H9 (cell line): ENCODE data around the gene TBX19. TPM values are rescaled to one million over a fixed set of nuclear protein-coding genes. Genes with fewer than 3 reads are reported as not detected.

Experiments
- DNase-seq: peaks from one replicate; pipeline ENCODE4 v3.0.0-alpha.2; 2017
- H2AFZ ChIP-seq: one replicate; pipeline ENCODE4 v1.6.1; 2013; ENCODE audit warnings: mild to moderate bottlenecking, low read length, control low read depth, moderate library complexity
- H2AK5ac ChIP-seq: 2 replicates; pipeline ENCODE4 v1.6.1; 2013; ENCODE audit warnings: low read length, control low read depth, mixed read lengths; ENCODE audit not compliant: insufficient read length
- H2BK120ac ChIP-seq: one replicate; pipeline ENCODE4 v1.6.1; 2013; ENCODE audit warnings: low read depth, mild to moderate bottlenecking, low read length, control low read depth, inconsistent platforms; ENCODE audit not compliant: poor library complexity, severe bottlenecking
- H2BK12ac ChIP-seq: 2 replicates; pipeline ENCODE4 v1.6.1; 2013; ENCODE audit warnings: low read length, control low read depth, mixed read lengths, low read depth; ENCODE audit not compliant: insufficient read length
- H2BK15ac ChIP-seq: 2 replicates; pipeline ENCODE4 v1.6.1; 2013; ENCODE audit warnings: low read depth, low read length, control low read depth
- H2BK20ac ChIP-seq: one replicate; pipeline ENCODE4 v1.6.1; 2013; ENCODE audit warnings: low read depth, mild to moderate bottlenecking, low read length, control low read depth, inconsistent platforms; ENCODE audit not compliant: poor library complexity, severe bottlenecking
- H2BK5ac ChIP-seq: 2 replicates; pipeline ENCODE4 v1.6.1; 2013; ENCODE audit warnings: low read length, control low read depth, mixed read lengths; ENCODE audit not compliant: insufficient read length
- H3K14ac ChIP-seq: 2 replicates; pipeline ENCODE4 v1.6.1; 2013; ENCODE audit warnings: low read length, control low read depth; ENCODE audit not compliant: insufficient read depth
- H3K18ac ChIP-seq: 2 replicates; pipeline ENCODE4 v1.6.1; 2013; ENCODE audit warnings: low read depth, mild to moderate bottlenecking, mixed read lengths, low read length, control low read depth; ENCODE audit not compliant: insufficient read length
- H3K23ac ChIP-seq: 2 replicates; pipeline ENCODE4 v1.6.1; 2013; ENCODE audit warnings: low read length, control low read depth, mixed read lengths, low read depth; ENCODE audit not compliant: insufficient read length
- H3K23me2 ChIP-seq: 2 replicates; pipeline ENCODE4 v1.6.1; 2013; ENCODE audit warnings: low read depth, mild to moderate bottlenecking, mixed read lengths, low read length, control low read depth; ENCODE audit not compliant: insufficient read length, poor library complexity, severe bottlenecking
- H3K27ac ChIP-seq: 2 replicates; pipeline ENCODE4 v1.5.1; 2013; ENCODE audit warnings: low read length, control low read depth, mixed read lengths, low read depth; ENCODE audit not compliant: insufficient read length
- H3K27me3 ChIP-seq: 2 replicates; pipeline ENCODE4 v1.6.1; 2013; ENCODE audit warnings: low read length, control low read depth, inconsistent platforms; ENCODE audit not compliant: insufficient read depth
- H3K4ac ChIP-seq: 2 replicates; pipeline ENCODE4 v1.6.1; 2013; ENCODE audit warnings: low read depth, mild to moderate bottlenecking, control low read depth, inconsistent platforms, low read length, moderate library complexity
- H3K4me1 ChIP-seq: 2 replicates; pipeline ENCODE4 v1.6.1; 2013; ENCODE audit warnings: low read length, control low read depth, inconsistent platforms; ENCODE audit not compliant: insufficient read depth
- H3K4me2 ChIP-seq: 2 replicates; pipeline ENCODE4 v1.6.1; 2013; ENCODE audit warnings: low read length, control low read depth, mixed read lengths; ENCODE audit not compliant: insufficient read length, insufficient read depth
- H3K56ac ChIP-seq: 2 replicates; pipeline ENCODE4 v1.6.1; 2013; ENCODE audit warnings: low read depth, mild to moderate bottlenecking, mixed read lengths, low read length, control low read depth; ENCODE audit not compliant: insufficient read length
- H3K79me1 ChIP-seq: 2 replicates; pipeline ENCODE4 v1.6.1; 2013; ENCODE audit warnings: low read depth, mild to moderate bottlenecking, moderate library complexity, low read length, control low read depth, inconsistent platforms; ENCODE audit not compliant: insufficient read depth, poor library complexity, severe bottlenecking
- H3K79me2 ChIP-seq: 2 replicates; pipeline ENCODE4 v1.6.1; 2013; ENCODE audit warnings: low read length, control low read depth, inconsistent platforms; ENCODE audit not compliant: insufficient read depth
- H3K9ac ChIP-seq: 2 replicates; pipeline ENCODE4 v1.6.1; 2013; ENCODE audit warnings: low read length, control low read depth, mixed read lengths; ENCODE audit not compliant: insufficient read length; ENCODE audit errors: extremely low read depth
- H3K9me3 ChIP-seq: one replicate; pipeline ENCODE4 v1.6.1; 2013; ENCODE audit warnings: low read depth, low read length, inconsistent platforms; ENCODE audit not compliant: control insufficient read depth
- H3T11ph ChIP-seq: one replicate; pipeline ENCODE4 v1.6.1; 2013; ENCODE audit warnings: mild to moderate bottlenecking, low read length, control low read depth, inconsistent platforms
- H4K20me1 ChIP-seq: one replicate; pipeline ENCODE4 v1.6.1; 2013; ENCODE audit not compliant: control insufficient read depth, insufficient read length, insufficient read depth
- H4K5ac ChIP-seq: 2 replicates; pipeline ENCODE4 v1.6.1; 2013; ENCODE audit warnings: low read depth, mild to moderate bottlenecking, mixed read lengths, low read length, control low read depth; ENCODE audit not compliant: insufficient read length
- H4K8ac ChIP-seq: replicated peaks from 2 replicates; pipeline ENCODE4 v1.6.1; 2013; ENCODE audit warnings: low read length, control low read depth, mixed read lengths, low read depth; ENCODE audit not compliant: insufficient read length
- H4K91ac ChIP-seq: 2 replicates; pipeline ENCODE4 v1.6.1; 2013; ENCODE audit warnings: low read depth, mild to moderate bottlenecking, moderate library complexity, mixed read lengths, low read length, control low read depth; ENCODE audit not compliant: insufficient read length
- H3K27ac Mint-ChIP-seq, 3 experiments: 2 replicates in 2 of 3; 3 replicates in 1 of 3; pipeline ENCODE4 v1.8.0; 2020 to 2021; ENCODE audit warnings: mixed read lengths in 3 of 3, mild to moderate bottlenecking in 1 of 3, moderate library complexity in 1 of 3
- H3K27me3 Mint-ChIP-seq: 2 replicates; pipeline ENCODE4 v1.8.0; 2021; ENCODE audit warnings: low read depth, mild to moderate bottlenecking, moderate library complexity, mixed read lengths
- H3K36me3 Mint-ChIP-seq, 3 experiments: 2 replicates in 2 of 3; 3 replicates in 1 of 3; pipeline ENCODE4 v1.8.0; 2020 to 2021; ENCODE audit warnings: low read depth in 3 of 3, mixed read lengths in 3 of 3; ENCODE audit not compliant: insufficient read depth in 1 of 3
- H3K4me1 Mint-ChIP-seq, 2 experiments: 2 replicates each; pipeline ENCODE4 v1.8.0; 2020; ENCODE audit warnings: mixed read lengths in 2 of 2
- H3K4me3 Mint-ChIP-seq, 2 experiments: 2 replicates in 1 of 2; 3 replicates in 1 of 2; pipeline ENCODE4 v1.8.0; 2020 to 2021; ENCODE audit warnings: mild to moderate bottlenecking in 2 of 2, mixed read lengths in 2 of 2, moderate library complexity in 1 of 2
- H3K9me3 Mint-ChIP-seq, 2 experiments: 2 replicates in 1 of 2; 3 replicates in 1 of 2; pipeline ENCODE4 v1.8.0; 2020; ENCODE audit warnings: mild to moderate bottlenecking in 2 of 2, mixed read lengths in 2 of 2, moderate library complexity in 1 of 2
- WGBS: extraction: QIAGEN DNeasy Blood & Tissue Kit; methylation state at CpG from one replicate; pipeline ENCODE4 v1.1.7; 2013; ENCODE audit warnings: missing lambda C conversion rate, low lambda C conversion rate, mixed read lengths; ENCODE audit not compliant: insufficient read length; ENCODE audit errors: extremely low coverage; 5-methylcytosine and 5-hydroxymethylcytosine counted together
- total RNA-seq: library from RNA; stranded (reverse); gene quantifications from 2 replicates; pipeline ENCODE4 v1.2.1, GENCODE V29; 2021
- TF ChIP-seq, protein P1 (sequence below): fragments of 200-600 bp; sonication (generic); conservative IDR thresholded peaks from 3 replicates; pipeline ENCODE4 v1.8.0; 2021; ENCODE audit warnings: antibody characterized with exemption, mild to moderate bottlenecking

The TBX19 gene
- total RNA-seq, 1 experiment from 2014 or later = 0.48 TPM

DNA sequence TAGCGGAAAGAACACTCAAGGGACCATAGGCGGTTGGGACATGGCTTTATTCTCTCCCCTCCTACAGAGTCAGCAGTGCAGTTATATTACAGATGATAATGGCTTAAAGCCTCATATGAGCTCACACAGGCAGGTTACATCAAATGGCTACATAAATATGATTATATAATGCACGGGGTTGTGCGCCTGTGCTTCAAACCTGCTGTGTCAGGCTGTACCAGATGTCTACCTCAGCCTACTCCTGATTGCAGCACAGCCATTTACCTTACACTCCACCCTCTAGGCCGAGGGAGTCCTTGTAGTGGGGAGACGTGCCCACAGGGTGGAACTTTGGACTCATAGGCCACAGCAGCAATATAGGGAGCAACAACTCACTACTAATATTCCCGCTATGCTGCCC lies 16.4 kb upstream of the TBX19 start:
- Histone ChIP-seq H2BK12ac (no peak overlapping the region), H3K23ac (no peak overlapping the region), H3K79me1 (no peaks in the 10 kb centered on the region), H3K9ac (no peak overlapping the region), H3K27me3 (no peaks in the 10 kb centered on the region), H3T11ph (no peak overlapping the region), H3K56ac (no peak overlapping the region), H3K27ac (no peak overlapping the region), H2AK5ac (no peak overlapping the region), H4K8ac (no peak overlapping the region), H2BK20ac (no peak overlapping the region), H2BK5ac (no peak overlapping the region), H4K5ac (no peak overlapping the region), H3K18ac (no peak overlapping the region), H3K4me2 (no peak overlapping the region), H4K20me1 (no peaks in the 10 kb centered on the region), H3K79me2 (no peaks in the 10 kb centered on the region), H4K91ac (no peak overlapping the region), H3K14ac (no peak overlapping the region), H2BK15ac (no peak overlapping the region), H2AFZ (no peak overlapping the region), H2BK120ac (no peak overlapping the region), H3K4me1 (peaks cover 7% of the 10 kb centered on the region), H3K4ac (no peak overlapping the region), H3K23me2 (no peaks in the 10 kb centered on the region), H3K9me3 (no peaks in the 10 kb centered on the region)
- peaks cover 20 to 25% of the 10 kb centered on the region in 2 experiments for H3K4me1 Mint-ChIP-seq
- TF ChIP-seq, protein P1, sequence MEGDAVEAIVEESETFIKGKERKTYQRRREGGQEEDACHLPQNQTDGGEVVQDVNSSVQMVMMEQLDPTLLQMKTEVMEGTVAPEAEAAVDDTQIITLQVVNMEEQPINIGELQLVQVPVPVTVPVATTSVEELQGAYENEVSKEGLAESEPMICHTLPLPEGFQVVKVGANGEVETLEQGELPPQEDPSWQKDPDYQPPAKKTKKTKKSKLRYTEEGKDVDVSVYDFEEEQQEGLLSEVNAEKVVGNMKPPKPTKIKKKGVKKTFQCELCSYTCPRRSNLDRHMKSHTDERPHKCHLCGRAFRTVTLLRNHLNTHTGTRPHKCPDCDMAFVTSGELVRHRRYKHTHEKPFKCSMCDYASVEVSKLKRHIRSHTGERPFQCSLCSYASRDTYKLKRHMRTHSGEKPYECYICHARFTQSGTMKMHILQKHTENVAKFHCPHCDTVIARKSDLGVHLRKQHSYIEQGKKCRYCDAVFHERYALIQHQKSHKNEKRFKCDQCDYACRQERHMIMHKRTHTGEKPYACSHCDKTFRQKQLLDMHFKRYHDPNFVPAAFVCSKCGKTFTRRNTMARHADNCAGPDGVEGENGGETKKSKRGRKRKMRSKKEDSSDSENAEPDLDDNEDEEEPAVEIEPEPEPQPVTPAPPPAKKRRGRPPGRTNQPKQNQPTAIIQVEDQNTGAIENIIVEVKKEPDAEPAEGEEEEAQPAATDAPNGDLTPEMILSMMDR = no peak
- no peaks in the 10 kb centered on the region for H3K27me3 Mint-ChIP-seq
- DNase-seq = no peak
- peaks cover 12 to 20% (median 13%) of the 10 kb centered on the region in 3 experiments for H3K36me3 Mint-ChIP-seq
- no peak overlapping the region; a peak in 2 of 7 replicates for H3K27ac Mint-ChIP-seq
- no CpG with 5 or more reads among the region's 7 CpGs for WGBS
- no peak overlapping the region for H3K4me3 Mint-ChIP-seq
- H3K9me3 Mint-ChIP-seq = peaks cover 6 to 11% of the 10 kb centered on the region in 2 experiments
